HG03097 (cell line): Measurements from ENCODE around the gene HMGA1.

Experiments
- ATAC-seq: cut with Tn5 transposase; IDR thresholded peaks from one replicate; pipeline ENCODE4 v1.9.1; 2021; ENCODE audit not compliant: unreplicated experiment, low FRiP score

The HMGA1 gene

GRCh38 chr6:34285448-34286164 lies 48.9 kb downstream of the HMGA1 start:
- no peak for ATAC-seq

GRCh38 chr6:34288581-34288980 lies 51.9 kb downstream of the HMGA1 start:
- ATAC-seq = peak; percentile 42

- no peak for ATAC-seq
Observed at GRCh38 chr6:34289137-34289536, 52.5 kb downstream of the HMGA1 start.

GRCh38 chr6:34292954-34293353 lies 56.3 kb downstream of the HMGA1 start:
- no peak for ATAC-seq

- ATAC-seq = peak; percentile 74
Observed at GRCh38 chr6:34295721-34296120, 59.0 kb downstream of the HMGA1 start.
